HEK293 (cell line): Measurements from ENCODE around the gene CRTC1.

Experiments
- CTCF ChIA-PET: fragments of 350-600 bp; formaldehyde crosslinking; extraction: SDS; loops from one replicate; lab custom pipeline; 2021; ENCODE audit warnings: antibody characterized with exemption; lab: Yijun Ruan, JAX
- POLR2A ChIA-PET: fragments of 300-600 bp; formaldehyde crosslinking; extraction: SDS; loops from one replicate; lab custom pipeline; 2020; ENCODE audit warnings: antibody characterized with exemption, inconsistent platforms; lab: Yijun Ruan, JAX
- H3K27ac ChIP-seq: fragments of 200-500 bp; sonication (Bioruptor generic); 2 replicates; pipeline ENCODE4 v1.5.1; 2014; ENCODE audit warnings: low read depth, low read length, control low read depth, inconsistent platforms; ENCODE audit errors: extremely low read depth
- H3K36me3 ChIP-seq, 2 experiments: fragments of 200-500 bp in 1 of 2; sonication (Bioruptor generic) in 1 of 2; 1 replicate in 1 of 2; 2 replicates in 1 of 2; pipeline ENCODE4 v1.5.1; 2014 to 2017; ENCODE audit warnings: inconsistent platforms in 2 of 2, low read length in 2 of 2; ENCODE audit not compliant: control insufficient read depth in 2 of 2, insufficient read depth in 1 of 2
- H3K4me1 ChIP-seq: fragments of 200-500 bp; sonication (Bioruptor generic); 2 replicates; pipeline ENCODE4 v1.5.1; 2014; ENCODE audit warnings: mild to moderate bottlenecking, low read length, inconsistent platforms; ENCODE audit not compliant: control insufficient read depth, insufficient read depth
- H3K4me3 ChIP-seq: 2 replicates; pipeline ENCODE4 v1.5.1; 2011; ENCODE audit warnings: low read depth, mild to moderate bottlenecking, control low read depth, low read length, moderate library complexity
- H3K9me3 ChIP-seq: fragments of 200-500 bp; sonication (Bioruptor generic); 2 replicates; pipeline ENCODE4 v1.5.1; 2014; ENCODE audit warnings: low read depth, low read length, inconsistent platforms; ENCODE audit not compliant: control insufficient read depth, insufficient read depth
- KLF10 ChIP-seq: fragments of 450-650 bp; IDR thresholded peaks from 2 replicates; pipeline ENCODE4 v1.5.1; 2018; ENCODE audit warnings: missing biosample characterization, mild to moderate bottlenecking, missing genetic modification characterization
- PRDM1 ChIP-seq: fragments of 450-650 bp; formaldehyde crosslinking; IDR thresholded peaks from 2 replicates; pipeline ENCODE4; 2016; ENCODE audit warnings: missing biosample characterization, missing genetic modification characterization
- SCRT1 ChIP-seq: fragments of 450-650 bp; formaldehyde crosslinking; IDR thresholded peaks from 2 replicates; pipeline ENCODE4 v1.5.1; 2016; ENCODE audit warnings: missing biosample characterization, missing genetic modification characterization, borderline replicate concordance
- SP2 ChIP-seq: fragments of 450-650 bp; formaldehyde crosslinking; IDR thresholded peaks from 2 replicates; pipeline ENCODE4 v1.5.1; 2016; ENCODE audit warnings: missing biosample characterization, missing genetic modification characterization
- SP3 ChIP-seq: fragments of 450-650 bp; formaldehyde crosslinking; IDR thresholded peaks from 2 replicates; pipeline ENCODE4 v1.5.1; 2016; ENCODE audit warnings: missing biosample characterization, missing genetic modification characterization
- TRIM28 ChIP-seq: IDR thresholded peaks from 2 replicates; pipeline ENCODE4 v1.6.1; 2011; ENCODE audit warnings: low read length, control low read depth, borderline replicate concordance
- ZBTB1 ChIP-seq: fragments of 450-650 bp; formaldehyde crosslinking; IDR thresholded peaks from 2 replicates; pipeline ENCODE4 v1.5.1; 2016; ENCODE audit warnings: missing biosample characterization, missing genetic modification characterization
- ZNF140 ChIP-seq: fragments of 450-650 bp; formaldehyde crosslinking; IDR thresholded peaks from 2 replicates; pipeline ENCODE4 v1.5.1; 2016; ENCODE audit warnings: missing biosample characterization, missing genetic modification characterization
- ZNF157 ChIP-seq: fragments of 450-650 bp; formaldehyde crosslinking; IDR thresholded peaks from 2 replicates; pipeline ENCODE4 v1.5.1; 2016; ENCODE audit warnings: missing biosample characterization, missing genetic modification characterization
- ZNF175 ChIP-seq: fragments of 450-650 bp; formaldehyde crosslinking; IDR thresholded peaks from 2 replicates; pipeline ENCODE4 v1.5.1; 2016; ENCODE audit warnings: missing biosample characterization, missing genetic modification characterization
- ZNF2 ChIP-seq: fragments of 450-650 bp; formaldehyde crosslinking; IDR thresholded peaks from 2 replicates; pipeline ENCODE4 v1.5.1; 2016; ENCODE audit warnings: missing biosample characterization, missing genetic modification characterization
- ZNF24 ChIP-seq: fragments of 450-650 bp; formaldehyde crosslinking; IDR thresholded peaks from 2 replicates; pipeline ENCODE4 v1.5.1; 2016; ENCODE audit warnings: missing biosample characterization, missing genetic modification characterization
- ZNF335 ChIP-seq: fragments of 450-650 bp; formaldehyde crosslinking; conservative IDR thresholded peaks from 2 replicates; pipeline ENCODE4 v1.5.1; 2016; ENCODE audit warnings: missing biosample characterization, missing genetic modification characterization
- ZNF366 ChIP-seq: fragments of 450-650 bp; formaldehyde crosslinking; conservative IDR thresholded peaks from 2 replicates; pipeline ENCODE4 v1.5.1; 2016; ENCODE audit warnings: missing biosample characterization, missing genetic modification characterization
- ZNF510 ChIP-seq: fragments of 450-650 bp; formaldehyde crosslinking; IDR thresholded peaks from 2 replicates; pipeline ENCODE4 v1.5.1; 2018; ENCODE audit warnings: mild to moderate bottlenecking, missing genetic modification characterization, missing biosample characterization; ENCODE audit not compliant: insufficient replicate concordance
- ZNF558 ChIP-seq: fragments of 450-650 bp; formaldehyde crosslinking; IDR thresholded peaks from 2 replicates; pipeline ENCODE4 v1.5.1; 2016; ENCODE audit warnings: missing biosample characterization, missing genetic modification characterization
- ZNF571 ChIP-seq: fragments of 450-650 bp; formaldehyde crosslinking; IDR thresholded peaks from 2 replicates; pipeline ENCODE4 v1.5.0; 2017; ENCODE audit warnings: missing biosample characterization, missing genetic modification characterization
- ZNF585B ChIP-seq: fragments of 450-650 bp; formaldehyde crosslinking; IDR thresholded peaks from 2 replicates; pipeline ENCODE4 v1.5.1; 2016; ENCODE audit warnings: missing biosample characterization, missing genetic modification characterization
- ZNF596 ChIP-seq: fragments of 450-650 bp; IDR thresholded peaks from 2 replicates; pipeline ENCODE4 v1.5.0; 2018; ENCODE audit warnings: missing biosample characterization, mild to moderate bottlenecking, missing genetic modification characterization, moderate library complexity
- ZNF624 ChIP-seq: fragments of 450-650 bp; formaldehyde crosslinking; IDR thresholded peaks from 2 replicates; pipeline ENCODE4 v1.5.1; 2017; ENCODE audit warnings: missing biosample characterization, missing genetic modification characterization
- ZNF658 ChIP-seq: fragments of 450-650 bp; formaldehyde crosslinking; IDR thresholded peaks from 2 replicates; pipeline ENCODE4; 2016; ENCODE audit warnings: missing biosample characterization, missing genetic modification characterization
- ZNF664 ChIP-seq: fragments of 450-650 bp; formaldehyde crosslinking; IDR thresholded peaks from 2 replicates; pipeline ENCODE4 v1.5.1; 2016; ENCODE audit warnings: missing biosample characterization, missing genetic modification characterization
- ZNF791 ChIP-seq: fragments of 450-650 bp; formaldehyde crosslinking; IDR thresholded peaks from 2 replicates; pipeline ENCODE4 v1.5.1; 2016; ENCODE audit warnings: missing biosample characterization, missing genetic modification characterization
- ZSCAN30 ChIP-seq: fragments of 450-650 bp; IDR thresholded peaks from 2 replicates; pipeline ENCODE4 v1.5.1; 2018; ENCODE audit warnings: missing biosample characterization, mild to moderate bottlenecking, missing genetic modification characterization, moderate library complexity
- TF ChIP-seq, protein P1 (sequence below): fragments of 450-650 bp; formaldehyde crosslinking; IDR thresholded peaks from 2 replicates; pipeline ENCODE4 v1.5.1; 2016; ENCODE audit warnings: missing biosample characterization, missing genetic modification characterization, low read depth
- TF ChIP-seq, protein P2 (sequence below): fragments of 450-650 bp; formaldehyde crosslinking; IDR thresholded peaks from 2 replicates; pipeline ENCODE4 v1.5.1; 2017; ENCODE audit warnings: missing biosample characterization, missing genetic modification characterization

The CRTC1 gene

DNA sequence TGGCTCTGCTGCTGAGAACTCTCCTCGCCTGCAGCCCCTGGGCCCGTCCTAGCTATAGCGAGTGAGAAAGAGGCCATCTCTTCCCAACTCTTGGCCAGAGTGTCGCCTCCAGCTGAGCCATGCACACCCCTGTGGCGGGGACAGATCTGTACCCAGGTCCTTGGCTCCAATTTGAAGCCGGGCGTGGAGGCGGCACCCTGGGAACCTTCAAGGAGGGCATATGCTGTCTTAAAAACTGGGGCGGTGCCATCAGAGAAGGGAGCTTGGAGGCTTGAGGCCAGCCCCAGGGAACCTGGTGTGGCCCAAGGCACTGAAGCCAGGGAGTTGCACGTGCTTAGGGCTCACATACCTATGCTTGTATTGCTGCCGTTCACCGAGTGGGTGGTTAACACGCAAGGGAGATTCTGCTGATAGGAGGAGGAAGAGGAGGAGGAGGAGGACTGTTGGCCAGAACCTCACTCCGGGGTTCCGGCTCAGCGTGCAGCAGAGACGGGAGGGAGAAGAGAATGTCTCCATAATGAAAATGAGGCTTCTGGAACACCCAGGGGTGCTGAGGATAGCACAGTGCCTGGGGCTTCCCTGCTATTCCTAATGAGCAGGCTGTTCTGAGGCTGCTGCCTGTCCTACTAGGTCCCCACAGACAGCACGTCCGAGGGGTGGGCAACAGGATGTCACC lies 67.0 kb downstream of the CRTC1 start:
- no peak overlapping the region for H3K27ac ChIP-seq

DNA sequence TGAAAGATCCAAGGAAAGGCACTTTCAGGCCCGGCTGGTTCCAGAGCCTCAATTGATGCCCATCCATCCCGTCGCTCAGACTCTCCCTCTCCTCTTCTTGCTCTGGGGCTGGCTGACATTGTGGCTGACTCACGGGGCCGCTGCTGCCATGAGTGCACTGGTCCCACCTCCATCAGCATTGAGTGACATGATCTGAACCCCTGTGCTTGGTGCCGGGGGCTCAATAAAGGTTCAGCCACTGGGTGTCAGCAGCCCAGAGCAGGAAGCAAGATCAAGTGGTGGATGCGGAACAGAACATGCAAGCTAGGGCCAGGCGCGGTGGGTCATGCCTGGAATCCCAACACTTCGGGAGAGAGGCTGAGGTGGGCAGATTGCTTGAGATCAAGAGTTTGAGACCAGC lies 68.1 kb downstream of the CRTC1 start:
- ChIA-PET CTCF (interaction anchor here (0.6 kb wide), 1 partner anchor 180 kb away, joined by 3 read pairs; the partner anchor contains the start of gene UBA52), POLR2A (no interaction called here)
- Histone ChIP-seq H3K9me3 (no peaks in the 10 kb centered on the region), H3K27ac (no peak overlapping the region), H3K36me3 (peaks cover 0 to 5% of the 10 kb centered on the region in 2 experiments; a peak in 2 of 3 replicates), H3K4me3 (no peak overlapping the region), H3K4me1 (no peaks in the 10 kb centered on the region)
- TF ChIP-seq ZNF157 (tag by site-specific recombination) (no peak), ZSCAN30 (tag by site-specific recombination) (no peak), ZNF624 (tag by site-specific recombination) (no peak), ZNF664 (tag by site-specific recombination) (no peak), ZNF571 (tag by site-specific recombination) (no peak), ZNF335 (no peak), ZNF585B (no peak)

More for the DNA sequence above, 67.0 kb downstream of the CRTC1 start:
- CTCF ChIA-PET, result no interaction called here
- TF ChIP-seq SCRT1 (tag by site-specific recombination) (no peak), ZNF791 (tag by site-specific recombination) (no peak), ZNF558 (no peak), ZNF140 (tag by site-specific recombination) (no peak), SP2 (no peak), ZNF658 (tag by site-specific recombination) (no peak), SP3 (tag by site-specific recombination) (no peak), KLF10 (tag by site-specific recombination) (no peak), ZBTB1 (no peak), PRDM1 (no peak), ZNF596 (no peak), TRIM28 (no peak), ZNF24 (no peak), ZNF2 (tag by site-specific recombination) (no peak), ZNF175 (tag by site-specific recombination) (no peak), ZNF510 (no peak), ZNF366 (no peak)
- TF ChIP-seq, protein P1, sequence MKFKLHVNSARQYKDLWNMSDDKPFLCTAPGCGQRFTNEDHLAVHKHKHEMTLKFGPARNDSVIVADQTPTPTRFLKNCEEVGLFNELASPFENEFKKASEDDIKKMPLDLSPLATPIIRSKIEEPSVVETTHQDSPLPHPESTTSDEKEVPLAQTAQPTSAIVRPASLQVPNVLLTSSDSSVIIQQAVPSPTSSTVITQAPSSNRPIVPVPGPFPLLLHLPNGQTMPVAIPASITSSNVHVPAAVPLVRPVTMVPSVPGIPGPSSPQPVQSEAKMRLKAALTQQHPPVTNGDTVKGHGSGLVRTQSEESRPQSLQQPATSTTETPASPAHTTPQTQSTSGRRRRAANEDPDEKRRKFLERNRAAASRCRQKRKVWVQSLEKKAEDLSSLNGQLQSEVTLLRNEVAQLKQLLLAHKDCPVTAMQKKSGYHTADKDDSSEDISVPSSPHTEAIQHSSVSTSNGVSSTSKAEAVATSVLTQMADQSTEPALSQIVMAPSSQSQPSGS (tag by site-specific recombination), result no peak
- TF ChIP-seq, protein P2, sequence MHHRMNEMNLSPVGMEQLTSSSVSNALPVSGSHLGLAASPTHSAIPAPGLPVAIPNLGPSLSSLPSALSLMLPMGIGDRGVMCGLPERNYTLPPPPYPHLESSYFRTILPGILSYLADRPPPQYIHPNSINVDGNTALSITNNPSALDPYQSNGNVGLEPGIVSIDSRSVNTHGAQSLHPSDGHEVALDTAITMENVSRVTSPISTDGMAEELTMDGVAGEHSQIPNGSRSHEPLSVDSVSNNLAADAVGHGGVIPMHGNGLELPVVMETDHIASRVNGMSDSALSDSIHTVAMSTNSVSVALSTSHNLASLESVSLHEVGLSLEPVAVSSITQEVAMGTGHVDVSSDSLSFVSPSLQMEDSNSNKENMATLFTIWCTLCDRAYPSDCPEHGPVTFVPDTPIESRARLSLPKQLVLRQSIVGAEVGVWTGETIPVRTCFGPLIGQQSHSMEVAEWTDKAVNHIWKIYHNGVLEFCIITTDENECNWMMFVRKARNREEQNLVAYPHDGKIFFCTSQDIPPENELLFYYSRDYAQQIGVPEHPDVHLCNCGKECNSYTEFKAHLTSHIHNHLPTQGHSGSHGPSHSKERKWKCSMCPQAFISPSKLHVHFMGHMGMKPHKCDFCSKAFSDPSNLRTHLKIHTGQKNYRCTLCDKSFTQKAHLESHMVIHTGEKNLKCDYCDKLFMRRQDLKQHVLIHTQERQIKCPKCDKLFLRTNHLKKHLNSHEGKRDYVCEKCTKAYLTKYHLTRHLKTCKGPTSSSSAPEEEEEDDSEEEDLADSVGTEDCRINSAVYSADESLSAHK (tag by site-specific recombination), result no peak
- Histone ChIP-seq H3K4me3 (no peak overlapping the region), H3K9me3 (no peaks in the 10 kb centered on the region), H3K36me3 (peaks cover 0 to 5% of the 10 kb centered on the region in 2 experiments; a peak in 2 of 3 replicates), H3K4me1 (no peaks in the 10 kb centered on the region)
- POLR2A ChIA-PET, result no interaction called here
